GM12878 (cell line): ENCODE measurements around the gene SH3BP1. TPM values are rescaled to one million over a fixed set of nuclear protein-coding genes. Genes with fewer than 3 reads are reported as not detected.

ENCODE experiments used
- ATAC-seq: fragments of 200-7000 bp; cut with Tn5 transposase; 3 replicates; pipeline ENCODE4 v1.9.1; 2020; ENCODE audit warnings: mild to moderate bottlenecking, moderate library complexity
- BruUV-seq: library from RNA; stranded (reverse); fragments of 400-500 nt; replicated peaks from 2 replicates; lab custom pipeline; 2021; lab: Mats Ljungman, UMichigan
- CTCF ChIA-PET: fragments of 300-600 bp; sonication (Branson Sonifier 250); formaldehyde crosslinking; extraction: SDS; loops from one replicate; lab custom pipeline; 2021; ENCODE audit warnings: inconsistent platforms; lab: Yijun Ruan, JAX
- POLR2A ChIA-PET: fragments of 350-600 bp; formaldehyde crosslinking; extraction: SDS; loops from one replicate; lab custom pipeline; 2021; ENCODE audit warnings: inconsistent platforms; lab: Charles Lee
- RAD21 ChIA-PET: fragments of 300-600 bp; sonication (Branson Sonifier 250); formaldehyde crosslinking; loops from one replicate; lab custom pipeline; 2023; ENCODE audit warnings: antibody characterized with exemption; ENCODE audit not compliant: unreplicated experiment; lab: Charles Lee
- SMC1A ChIA-PET: fragments of 300-600 bp; sonication (Branson Sonifier 250); formaldehyde crosslinking; loops from one replicate; lab custom pipeline; 2023; ENCODE audit not compliant: unreplicated experiment, uncharacterized antibody; lab: Charles Lee
- DNase-seq: peaks from one replicate; pipeline ENCODE4 v3.0.0-alpha.2; 2011; ENCODE audit warnings: low read depth, low spot score
- FAIRE-seq: peaks from 3 replicates; lab custom pipeline; 2011; peaks lifted over from hg19 to GRCh38; lab: Jason Lieb, UNC
- H2AFZ ChIP-seq: 2 replicates; pipeline ENCODE4 v1.6.0; 2011; ENCODE audit warnings: low read depth, low read length, control low read depth; ENCODE audit not compliant: control insufficient read depth
- H3K27ac ChIP-seq: 2 replicates; pipeline ENCODE4 v1.5.1; 2011; ENCODE audit warnings: control low read depth; ENCODE audit not compliant: control insufficient read depth, insufficient read depth
- H3K27me3 ChIP-seq, 2 experiments: replicated peaks in 1 of 2; 2 replicates each; pipeline versions ENCODE4 v1.6.0 to v1.6.1; 2011; ENCODE audit warnings: low read length in 1 of 2; ENCODE audit not compliant: control insufficient read depth in 2 of 2, insufficient read depth in 2 of 2
- H3K36me3 ChIP-seq, 2 experiments: 2 replicates each; pipeline ENCODE4 v1.5.1; 2011; ENCODE audit warnings: low read length in 1 of 2; ENCODE audit not compliant: control insufficient read depth in 2 of 2, insufficient read depth in 2 of 2
- H3K4me1 ChIP-seq: 2 replicates; pipeline ENCODE4 v1.6.1; 2011; ENCODE audit warnings: mild to moderate bottlenecking, low read length, moderate library complexity, mixed read lengths; ENCODE audit not compliant: control insufficient read depth, insufficient read depth
- H3K4me2 ChIP-seq: 2 replicates; pipeline ENCODE4 v1.6.0; 2011; ENCODE audit warnings: control low read depth; ENCODE audit not compliant: control insufficient read depth, insufficient read depth
- H3K4me3 ChIP-seq: fragments of 200-600 bp; sonication (generic); 2 replicates; pipeline ENCODE4 v1.5.1; 2016
- H3K79me2 ChIP-seq: 2 replicates; pipeline ENCODE4 v1.6.0; 2011; ENCODE audit warnings: low read length; ENCODE audit not compliant: control insufficient read depth, insufficient read depth
- H3K9ac ChIP-seq: 2 replicates; pipeline ENCODE4 v1.8.0; 2011; ENCODE audit warnings: low read length, control low read depth, mixed read lengths; ENCODE audit not compliant: control insufficient read depth, insufficient read depth
- H3K9me3 ChIP-seq: replicated peaks from 3 replicates; pipeline ENCODE4 v1.5.1; 2011; ENCODE audit warnings: mild to moderate bottlenecking, low read length; ENCODE audit not compliant: control insufficient read depth, insufficient read depth
- H4K20me1 ChIP-seq: 2 replicates; pipeline ENCODE4 v1.6.0; 2011; ENCODE audit not compliant: control insufficient read depth, insufficient read depth
- BACH1 ChIP-seq: fragments of 450-650 bp; IDR thresholded peaks from 2 replicates; pipeline ENCODE4 v1.6.1; 2017; ENCODE audit warnings: mild to moderate bottlenecking, borderline replicate concordance
- DPF2 ChIP-seq: fragments of 450-650 bp; IDR thresholded peaks from 2 replicates; pipeline ENCODE4 v1.6.1; 2017; ENCODE audit warnings: mild to moderate bottlenecking
- EGR1 ChIP-seq, 2 experiments: IDR thresholded peaks; 1 replicate in 1 of 2; 2 replicates in 1 of 2; pipeline ENCODE4 v1.6.1; 2011 to 2012; ENCODE audit warnings: low read depth in 2 of 2, low read length in 2 of 2, borderline replicate concordance in 1 of 2, mild to moderate bottlenecking in 1 of 2, moderate library complexity in 1 of 2
- GABPA ChIP-seq: IDR thresholded peaks from 2 replicates; pipeline ENCODE4 v1.6.1; 2014; ENCODE audit warnings: antibody characterized with exemption, low read depth, mild to moderate bottlenecking, inconsistent platforms
- IKZF1 ChIP-seq: fragments of 450-650 bp; conservative IDR thresholded peaks from 2 replicates; pipeline ENCODE4 v1.6.1; 2017; ENCODE audit warnings: antibody characterized with exemption, mild to moderate bottlenecking
- MEF2A ChIP-seq: IDR thresholded peaks from 2 replicates; pipeline ENCODE4 v1.6.1; 2011; ENCODE audit warnings: low read depth, mild to moderate bottlenecking, low read length, moderate library complexity; ENCODE audit not compliant: insufficient read depth
- NFYB ChIP-seq: IDR thresholded peaks from 2 replicates; pipeline ENCODE4 v1.6.1; 2011; ENCODE audit warnings: low read depth, mild to moderate bottlenecking, low read length, improper control_type of control experiment, moderate library complexity; ENCODE audit not compliant: insufficient read depth
- RELA ChIP-seq: fragments of 450-650 bp; IDR thresholded peaks from 2 replicates; pipeline ENCODE4 v1.8.0; 2014; ENCODE audit warnings: borderline replicate concordance; ENCODE audit not compliant: partially characterized antibody
- SMAD5 ChIP-seq: IDR thresholded peaks from 2 replicates; pipeline ENCODE4 v1.6.1; 2016; ENCODE audit warnings: antibody characterized with exemption, low read depth
- SMC3 ChIP-seq: IDR thresholded peaks from 2 replicates; pipeline ENCODE4 v1.6.1; 2011; ENCODE audit warnings: low read length, improper control_type of control experiment, borderline replicate concordance
- SP1 ChIP-seq: IDR thresholded peaks from one replicate; pipeline ENCODE4 v1.6.1; 2011; ENCODE audit warnings: low read depth, low read length
- TARDBP ChIP-seq: IDR thresholded peaks from 2 replicates; pipeline ENCODE4 v1.6.1; 2016; ENCODE audit warnings: borderline replicate concordance
- WGBS: methylation state at CpG from one replicate; pipeline ENCODE4 v1.1.6; 2016; ENCODE audit warnings: low lambda C conversion rate; ENCODE audit not compliant: insufficient replicate concordance, insufficient coverage; ENCODE audit errors: missing lambda C conversion rate; 5-methylcytosine and 5-hydroxymethylcytosine counted together
- in situ Hi-C: fragments of 300-500 bp; cut with MboI; formaldehyde crosslinking; loops from 9 replicates; pipeline ENCODE4 v1.14.3; 2018; ENCODE audit warnings: mixed read lengths
- intact Hi-C: fragments of 100-400 bp; cut with micrococcal nuclease; formaldehyde crosslinking; loops from one replicate; pipeline ENCODE4 v1.14.2; 2022; ENCODE audit not compliant: unreplicated experiment
- polyA plus RNA-seq, 11 experiments: library from polyadenylated mRNA; depleted of rRNA in 4 of 11; unstranded in 6 of 11; stranded (reverse) in 5 of 11; fragments of >200 nt; fragmentation: Nextera tagmentation in 4 of 11; fragmentation: Illumina TruSeq in 1 of 11; extraction: Ambion mirVana in 4 of 11; extraction: Trizol in 1 of 11; gene quantifications; 1 replicate in 1 of 11; 2 replicates in 10 of 11; pipeline versions ENCODE4 v1.2.1 to v1.2.3, GENCODE V29; 2011 to 2016; ENCODE audit warnings: inconsistent platforms in 2 of 11, missing spikeins in 2 of 11, low read depth in 1 of 11
- total RNA-seq, 4 experiments: library from RNA; depleted of rRNA in 3 of 4; stranded (reverse); fragments of >200 nt in 3 of 4; fragmentation: Illumina TruSeq in 1 of 4; extraction: Trizol in 1 of 4; gene quantifications; 2 replicates each; pipeline versions ENCODE4 v1.2.1 to v1.2.3, GENCODE V29; 2013 to 2021
- TF ChIP-seq, protein P1 (sequence below): fragments of 450-650 bp; formaldehyde crosslinking; IDR thresholded peaks from 2 replicates; pipeline ENCODE4 v1.4.0; 2022; ENCODE audit warnings: mild to moderate bottlenecking, moderate library complexity
- TF ChIP-seq, protein P2 (sequence below): fragments of 450-650 bp; IDR thresholded peaks from 2 replicates; pipeline ENCODE4 v1.6.1; 2017; ENCODE audit warnings: mild to moderate bottlenecking, moderate library complexity

SH3BP1 gene
- total and polyA plus RNA-seq, 10 of the 15 experiments (the other 5 are each of a cell fraction or from before 2014, with no cell fraction given), result 0.29 to 70.5 (median 22.5) TPM

DNA sequence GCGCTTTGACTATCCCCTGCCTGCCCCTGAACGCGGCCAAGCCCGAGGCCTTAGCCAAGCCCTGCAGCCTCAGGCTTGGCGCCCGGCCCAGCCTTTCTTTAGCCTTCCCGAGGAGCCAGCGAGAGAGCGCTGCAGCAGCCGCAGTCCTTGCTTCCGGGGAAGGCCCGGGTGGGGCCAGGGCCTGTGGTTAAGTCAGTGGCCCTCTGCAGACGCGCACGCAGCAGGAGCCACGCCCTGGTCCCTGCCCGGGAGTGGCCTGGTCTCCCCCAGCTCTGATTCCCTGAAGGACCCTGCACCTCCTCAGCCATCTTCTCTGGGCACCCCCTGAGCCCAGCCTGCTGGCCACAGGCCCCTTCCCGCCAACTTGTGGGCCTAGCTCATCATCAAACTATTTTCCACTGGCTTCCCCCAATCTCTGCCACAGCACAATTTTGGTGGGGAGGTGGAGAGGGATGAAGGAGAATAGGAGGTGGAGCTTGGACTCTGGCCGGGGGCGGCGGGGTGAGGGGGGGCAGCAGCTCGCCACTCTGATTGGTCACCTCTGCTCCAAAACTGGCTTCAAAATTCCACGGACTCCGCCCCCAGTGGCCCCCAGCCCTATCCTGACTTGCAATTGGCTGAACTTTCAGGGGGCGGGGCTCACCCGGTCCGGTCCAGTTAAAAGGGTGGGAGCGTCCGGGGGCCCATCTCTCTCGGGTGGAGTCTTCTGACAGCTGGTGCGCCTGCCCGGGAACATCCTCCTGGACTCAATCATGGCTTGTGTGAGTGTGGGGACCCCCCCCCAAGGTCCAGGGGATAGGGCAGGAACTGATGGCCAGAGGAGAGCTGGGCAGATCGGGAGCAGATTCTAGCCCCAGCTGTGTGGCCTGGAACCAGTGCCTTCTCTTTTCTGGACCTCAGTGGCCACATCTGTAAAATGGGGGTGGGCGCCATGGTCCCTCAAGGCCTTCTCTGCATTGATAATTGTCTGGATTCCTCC lies 35.8 kb downstream of the SH3BP1 start, which contains the start of gene LGALS1:
TSS of gene LGALS1 (plus strand) at position 686 of the 979 bp plus-strand sequence. CDS start at position 753, 67 bp downstream.
- peaks cover 2% of the 10 kb centered on the region in 2 experiments; a peak in 1 of 4 replicates for H3K36me3 ChIP-seq
- no TSS peak for BruUV-seq
- H3K79me2 ChIP-seq, result peaks cover 30% of the 10 kb centered on the region
- ATAC-seq, result peak; percentile 82
- 1% methylated on average over 34 of the region's 34 CpGs for WGBS
- H3K27me3 ChIP-seq, result no peaks in the 10 kb centered on the region
- ChIA-PET RAD21 (interaction anchor here (1.1 to 5.1 kb wide), 8 partner anchors 15 to 68 kb away, joined by 3 to 112 read pairs (median 22); partner anchors contain the start of genes GGA1, PDXP and SH3BP1), CTCF (interaction anchor here (0.9 to 19.9 kb wide), 6 partner anchors 8 to 68 kb away, joined by 3 to 414 read pairs (median 172); partner anchors contain the start of genes GGA1, NOL12, PDXP and SH3BP1), POLR2A (interaction anchor here (0.5 to 14.0 kb wide), 16 partner anchors 8 to 409 kb away, joined by 3 to 209 read pairs (median 4); partner anchors contain the start of genes GGA1, MICALL1, NOL12 and PDXP), SMC1A (interaction anchor here (0.9 to 10.9 kb wide), 11 partner anchors 11 to 70 kb away, joined by 4 to 98 read pairs (median 5); partner anchors contain the start of genes GGA1 and PDXP)
- intact Hi-C loops, result no loop called here
- DNase-seq, result no peak
- peak within 1 kb of the TSS; percentile 77 for H2AFZ ChIP-seq
- FAIRE-seq, result peak; percentile 70
- no peaks in the 10 kb centered on the region for H4K20me1 ChIP-seq
- peaks cover 28% of the 10 kb centered on the region for H3K4me1 ChIP-seq
- peak within 1 kb of the TSS; percentile 91 for H3K4me3 ChIP-seq
- in situ Hi-C loops, result no loop called here
- H3K4me2 ChIP-seq, result peak within 1 kb of the TSS; percentile 97
- H3K27ac ChIP-seq, result peak within 1 kb of the TSS; percentile 85
- no peaks in the 10 kb centered on the region for H3K9me3 ChIP-seq
- peak within 1 kb of the TSS; percentile 78 for H3K9ac ChIP-seq
- TF ChIP-seq BACH1 (peak; percentile 44), DPF2 (peak; percentile 26; the same call in 1 of the 2 replicates), SP1 (peak; percentile 73), NFYB (peak; percentile 89), EGR1 (IDR thresholded peaks at IDR 0.05; ENCODE audit: borderline replicate concordance in 1 of 2, low read depth in 2 of 2, low read length in 2 of 2) (0 out of 3 replicates have a peak, but pooled peaks of 1 of the 2 experiments have one; percentile 45), RELA (peak; percentile 68), GABPA (no peak), MEF2A (no peak), IKZF1 (peak; percentile 80), SMAD5 (0 out of 2 replicates have a peak, but pooled peaks have one; percentile 16), SMC3 (0 out of 2 replicates have a peak, but pooled peaks have one; percentile 2), TARDBP (no peak)
- TF ChIP-seq, protein P1, sequence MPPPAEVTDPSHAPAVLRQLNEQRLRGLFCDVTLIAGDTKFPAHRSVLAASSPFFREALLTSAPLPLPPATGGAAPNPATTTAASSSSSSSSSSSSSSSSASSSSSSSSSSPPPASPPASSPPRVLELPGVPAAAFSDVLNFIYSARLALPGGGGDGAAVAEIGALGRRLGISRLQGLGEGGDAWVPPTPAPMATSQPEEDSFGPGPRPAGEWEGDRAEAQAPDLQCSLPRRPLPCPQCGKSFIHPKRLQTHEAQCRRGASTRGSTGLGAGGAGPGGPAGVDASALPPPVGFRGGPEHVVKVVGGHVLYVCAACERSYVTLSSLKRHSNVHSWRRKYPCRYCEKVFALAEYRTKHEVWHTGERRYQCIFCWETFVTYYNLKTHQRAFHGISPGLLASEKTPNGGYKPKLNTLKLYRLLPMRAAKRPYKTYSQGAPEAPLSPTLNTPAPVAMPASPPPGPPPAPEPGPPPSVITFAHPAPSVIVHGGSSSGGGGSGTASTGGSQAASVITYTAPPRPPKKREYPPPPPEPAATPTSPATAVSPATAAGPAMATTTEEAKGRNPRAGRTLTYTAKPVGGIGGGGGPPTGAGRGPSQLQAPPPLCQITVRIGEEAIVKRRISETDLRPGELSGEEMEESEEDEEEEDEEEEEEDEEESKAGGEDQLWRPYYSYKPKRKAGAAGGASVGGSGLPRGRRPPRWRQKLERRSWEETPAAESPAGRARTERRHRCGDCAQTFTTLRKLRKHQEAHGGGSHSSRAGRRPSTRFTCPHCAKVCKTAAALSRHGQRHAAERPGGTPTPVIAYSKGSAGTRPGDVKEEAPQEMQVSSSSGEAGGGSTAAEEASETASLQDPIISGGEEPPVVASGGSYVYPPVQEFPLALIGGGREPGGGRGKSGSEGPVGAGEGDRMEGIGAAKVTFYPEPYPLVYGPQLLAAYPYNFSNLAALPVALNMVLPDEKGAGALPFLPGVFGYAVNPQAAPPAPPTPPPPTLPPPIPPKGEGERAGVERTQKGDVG, result no peak
- TF ChIP-seq, protein P2, sequence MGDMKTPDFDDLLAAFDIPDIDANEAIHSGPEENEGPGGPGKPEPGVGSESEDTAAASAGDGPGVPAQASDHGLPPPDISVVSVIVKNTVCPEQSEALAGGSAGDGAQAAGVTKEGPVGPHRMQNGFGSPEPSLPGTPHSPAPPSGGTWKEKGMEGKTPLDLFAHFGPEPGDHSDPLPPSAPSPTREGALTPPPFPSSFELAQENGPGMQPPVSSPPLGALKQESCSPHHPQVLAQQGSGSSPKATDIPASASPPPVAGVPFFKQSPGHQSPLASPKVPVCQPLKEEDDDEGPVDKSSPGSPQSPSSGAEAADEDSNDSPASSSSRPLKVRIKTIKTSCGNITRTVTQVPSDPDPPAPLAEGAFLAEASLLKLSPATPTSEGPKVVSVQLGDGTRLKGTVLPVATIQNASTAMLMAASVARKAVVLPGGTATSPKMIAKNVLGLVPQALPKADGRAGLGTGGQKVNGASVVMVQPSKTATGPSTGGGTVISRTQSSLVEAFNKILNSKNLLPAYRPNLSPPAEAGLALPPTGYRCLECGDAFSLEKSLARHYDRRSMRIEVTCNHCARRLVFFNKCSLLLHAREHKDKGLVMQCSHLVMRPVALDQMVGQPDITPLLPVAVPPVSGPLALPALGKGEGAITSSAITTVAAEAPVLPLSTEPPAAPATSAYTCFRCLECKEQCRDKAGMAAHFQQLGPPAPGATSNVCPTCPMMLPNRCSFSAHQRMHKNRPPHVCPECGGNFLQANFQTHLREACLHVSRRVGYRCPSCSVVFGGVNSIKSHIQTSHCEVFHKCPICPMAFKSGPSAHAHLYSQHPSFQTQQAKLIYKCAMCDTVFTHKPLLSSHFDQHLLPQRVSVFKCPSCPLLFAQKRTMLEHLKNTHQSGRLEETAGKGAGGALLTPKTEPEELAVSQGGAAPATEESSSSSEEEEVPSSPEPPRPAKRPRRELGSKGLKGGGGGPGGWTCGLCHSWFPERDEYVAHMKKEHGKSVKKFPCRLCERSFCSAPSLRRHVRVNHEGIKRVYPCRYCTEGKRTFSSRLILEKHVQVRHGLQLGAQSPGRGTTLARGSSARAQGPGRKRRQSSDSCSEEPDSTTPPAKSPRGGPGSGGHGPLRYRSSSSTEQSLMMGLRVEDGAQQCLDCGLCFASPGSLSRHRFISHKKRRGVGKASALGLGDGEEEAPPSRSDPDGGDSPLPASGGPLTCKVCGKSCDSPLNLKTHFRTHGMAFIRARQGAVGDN, result 0 out of 2 replicates have a peak, but pooled peaks have one; percentile 25
